GM10248 (cell line): ENCODE results near the gene SDHB.

ENCODE experiments used
- CTCF ChIA-PET: fragments of 300-600 bp; sonication (Branson Sonifier 250); formaldehyde crosslinking; extraction: SDS; loops from one replicate; lab custom pipeline; 2021; ENCODE audit warnings: antibody characterized with exemption; lab: Yijun Ruan, JAX
- POLR2A ChIA-PET: fragments of 350-650 bp; sonication (Branson Sonifier 250); formaldehyde crosslinking; extraction: SDS; loops from one replicate; lab custom pipeline; 2020; ENCODE audit warnings: antibody characterized with exemption; lab: Yijun Ruan, JAX
- DNase-seq: peaks from one replicate; pipeline ENCODE4 v3.0.0; 2012; ENCODE audit errors: extremely low spot score
- TF ChIP-seq, protein P1 (sequence below): IDR thresholded peaks from 2 replicates; pipeline ENCODE4 v1.5.1; 2012; ENCODE audit warnings: mild to moderate bottlenecking, low read depth; ENCODE audit errors: extremely low read depth, missing control alignments, control extremely low read depth

SDHB gene

GRCh38 chr1:17086751-17087150 lies 32.9 kb upstream of the SDHB start:
- ChIA-PET POLR2A (no interaction called here), CTCF (interaction anchor here (1.1 kb wide), 2 partner anchors 12 to 30 kb away, joined by 3 to 4 read pairs; no protein-coding TSS in a partner anchor)
- DNase-seq = no peak
- TF ChIP-seq, protein P1, sequence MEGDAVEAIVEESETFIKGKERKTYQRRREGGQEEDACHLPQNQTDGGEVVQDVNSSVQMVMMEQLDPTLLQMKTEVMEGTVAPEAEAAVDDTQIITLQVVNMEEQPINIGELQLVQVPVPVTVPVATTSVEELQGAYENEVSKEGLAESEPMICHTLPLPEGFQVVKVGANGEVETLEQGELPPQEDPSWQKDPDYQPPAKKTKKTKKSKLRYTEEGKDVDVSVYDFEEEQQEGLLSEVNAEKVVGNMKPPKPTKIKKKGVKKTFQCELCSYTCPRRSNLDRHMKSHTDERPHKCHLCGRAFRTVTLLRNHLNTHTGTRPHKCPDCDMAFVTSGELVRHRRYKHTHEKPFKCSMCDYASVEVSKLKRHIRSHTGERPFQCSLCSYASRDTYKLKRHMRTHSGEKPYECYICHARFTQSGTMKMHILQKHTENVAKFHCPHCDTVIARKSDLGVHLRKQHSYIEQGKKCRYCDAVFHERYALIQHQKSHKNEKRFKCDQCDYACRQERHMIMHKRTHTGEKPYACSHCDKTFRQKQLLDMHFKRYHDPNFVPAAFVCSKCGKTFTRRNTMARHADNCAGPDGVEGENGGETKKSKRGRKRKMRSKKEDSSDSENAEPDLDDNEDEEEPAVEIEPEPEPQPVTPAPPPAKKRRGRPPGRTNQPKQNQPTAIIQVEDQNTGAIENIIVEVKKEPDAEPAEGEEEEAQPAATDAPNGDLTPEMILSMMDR = no peak

- DNase-seq = no peak
- TF ChIP-seq, protein P1 = no peak
- ChIA-PET CTCF (no interaction called here), POLR2A (no interaction called here)
Observed at GRCh38 chr1:17084787-17085186, 31.0 kb upstream of the SDHB start.

DNA sequence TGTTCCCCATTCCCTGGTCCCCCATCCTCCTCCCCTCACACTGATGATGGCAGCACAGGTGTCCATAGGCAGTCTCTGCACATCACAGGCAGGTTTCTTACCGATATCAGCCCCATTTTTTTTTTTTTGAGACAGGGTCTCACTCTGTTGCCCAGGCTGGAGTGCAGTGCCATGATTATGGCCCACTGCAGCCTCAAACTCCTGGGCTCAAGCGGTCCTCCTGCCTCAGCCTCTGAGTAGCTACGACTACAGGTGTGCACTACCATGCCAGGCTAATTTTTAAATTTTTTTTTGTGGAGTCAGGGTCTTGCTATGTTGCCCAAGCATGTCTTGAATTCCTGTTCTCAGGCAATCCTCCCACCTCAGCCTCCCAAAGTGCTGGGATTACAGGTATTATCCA lies 28.9 kb upstream of the SDHB start:
- ChIA-PET POLR2A (no interaction called here), CTCF (interaction anchor here (1.5 kb wide), 1 partner anchor 154 kb away, joined by 3 read pairs; no protein-coding TSS in a partner anchor)
- TF ChIP-seq, protein P1 = no peak
- DNase-seq = no peak

DNA sequence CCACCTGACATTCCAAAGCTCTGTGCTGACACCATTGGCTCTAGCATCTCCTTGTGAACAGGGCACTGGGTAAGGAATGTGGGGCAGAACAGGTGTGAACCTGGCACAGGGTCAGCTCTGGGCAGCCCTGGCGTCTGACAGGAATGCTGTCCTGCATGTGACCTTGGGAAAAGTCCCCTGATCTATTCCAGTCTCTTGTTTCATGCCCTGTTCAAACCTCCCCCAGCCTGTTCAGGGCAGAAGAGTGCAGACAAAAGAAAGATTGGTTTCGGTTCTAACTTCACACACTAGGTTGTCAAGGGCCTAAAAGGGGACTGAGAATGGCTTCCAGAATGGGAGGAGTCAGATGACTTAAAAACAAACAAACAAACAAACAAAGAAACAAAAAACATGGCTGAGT lies 27.6 kb upstream of the SDHB start:
- CTCF ChIA-PET = no interaction called here
- TF ChIP-seq, protein P1 = no peak
- DNase-seq = no peak
- POLR2A ChIA-PET = no interaction called here

GRCh38 chr1:17080880-17081279 lies 27.0 kb upstream of the SDHB start:
- POLR2A ChIA-PET = no interaction called here
- CTCF ChIA-PET = interaction anchor here (1.2 kb wide), 1 partner anchor 156 kb away, joined by 3 read pairs; no protein-coding TSS in a partner anchor
- no peak for DNase-seq
- TF ChIP-seq, protein P1 = no peak

- DNase-seq = no peak
- CTCF ChIA-PET = interaction anchor here (1.2 kb wide), 1 partner anchor 156 kb away, joined by 3 read pairs; no protein-coding TSS in a partner anchor
- POLR2A ChIA-PET = no interaction called here
- TF ChIP-seq, protein P1 = no peak
Observed at GRCh38 chr1:17080085-17080759, 26.4 kb upstream of the SDHB start.
